Retina (tissue), 1 donor: ENCODE results near the gene HLA-DMA.

Source experiments
- DNase-seq: peaks from one replicate; pipeline ENCODE4 v3.0.0-alpha.2; 2016

HLA-DMA gene

GRCh38 chr6:32952817-32953739 is at the start of gene HLA-DMA:
Gene HLA-DMA (minus strand): TSS chr6:32953097. CDS start chr6:32953036, 61 bp downstream.
- DNase-seq, result peak; percentile 46

- no peak for DNase-seq
These were observed 48.8 kb upstream of the HLA-DMA start for GRCh38 chr6:33001685-33002084.

- DNase-seq, result no peak
These were observed 47.2 kb upstream of the HLA-DMA start for GRCh38 chr6:33000055-33000454.

- no peak for DNase-seq
These were observed 42.6 kb upstream of the HLA-DMA start for GRCh38 chr6:32995448-32995847.

GRCh38 chr6:32993363-32993973 is 40.6 kb upstream of the HLA-DMA start:
- DNase-seq, result no peak

- no peak for DNase-seq
These were observed 39.1 kb upstream of the HLA-DMA start for GRCh38 chr6:32991972-32992371.

- no peak for DNase-seq
These were observed 36.5 kb upstream of the HLA-DMA start for GRCh38 chr6:32989368-32989767.

- peak; percentile 81 for DNase-seq
These were observed 31.9 kb upstream of the HLA-DMA start for GRCh38 chr6:32984622-32985389.

GRCh38 chr6:32983964-32984621 is 31.2 kb upstream of the HLA-DMA start:
- no peak for DNase-seq

- DNase-seq, result no peak
These were observed 30.6 kb upstream of the HLA-DMA start for GRCh38 chr6:32983493-32983848.

GRCh38 chr6:32982702-32983492 is 30.0 kb upstream of the HLA-DMA start:
- DNase-seq, result no peak

GRCh38 chr6:32982084-32982701 is 29.3 kb upstream of the HLA-DMA start:
- DNase-seq, result no peak

- no peak for DNase-seq
These were observed 27.7 kb upstream of the HLA-DMA start for GRCh38 chr6:32980488-32981038.

GRCh38 chr6:32979720-32980487 is 27.0 kb upstream of the HLA-DMA start:
- no peak for DNase-seq

GRCh38 chr6:32977953-32978324 is 25.0 kb upstream of the HLA-DMA start:
- no peak for DNase-seq

- no peak for DNase-seq
These were observed 24.5 kb upstream of the HLA-DMA start for GRCh38 chr6:32977272-32977952.

GRCh38 chr6:32976334-32977069 is 23.6 kb upstream of the HLA-DMA start:
- no peak for DNase-seq

GRCh38 chr6:32975886-32976285 is 23.0 kb upstream of the HLA-DMA start:
- no peak for DNase-seq
